ENCODE measurements around the gene KIAA1210. TPM values are rescaled to one million over a fixed set of nuclear protein-coding genes. Genes with fewer than 3 reads are reported as not detected.

KIAA1210 gene
- total and polyA plus RNA-seq, 4 donors = not detected

GRCh38 chrX:119121341-119121740 lies 6.3 kb downstream of the KIAA1210 start (continued):
- TF ChIP-seq REST (IDR thresholded peaks at IDR 0.05) (no peak), SP1 (IDR thresholded peaks at IDR 0.05) (no peak), YY1 (IDR thresholded peaks at IDR 0.05) (no peak), FOXA1 (IDR thresholded peaks at IDR 0.05) (no peak), ATF3 (IDR thresholded peaks at IDR 0.05) (no peak), RAD21 (IDR thresholded peaks at IDR 0.05) (no peak), HNF4G (IDR thresholded peaks at IDR 0.05) (no peak), FOXA2 (IDR thresholded peaks at IDR 0.05) (no peak), GABPA (IDR thresholded peaks at IDR 0.05 in 1 of 2, conservative IDR thresholded peaks at IDR 0.05 in 1 of 2) (no peak)

- peak; percentile 37 for DNase-seq (ENCODE audit: low spot score)
- WGBS = 10% methylated on average over 6 of the region's 6 CpGs
- no peaks in the 10 kb centered on the region for H3K36me3 ChIP-seq (ENCODE audit: control insufficient read depth in 4 of 4, insufficient read depth in 3 of 4, low read depth in 1 of 4, low read length in 3 of 4)
- no peaks in the 10 kb centered on the region for H3K27me3 ChIP-seq (ENCODE audit: control insufficient read depth in 4 of 4, insufficient read depth in 4 of 4, low read length in 3 of 4)
- H3K9ac ChIP-seq (ENCODE audit: low read depth in 1 of 2, low read length in 2 of 2) = no peak overlapping the region
- TF ChIP-seq CTCF (IDR thresholded peaks at IDR 0.05; ENCODE audit: low read depth, low read length, missing input control) = peak; percentile 71
- TF ChIP-seq GABPA (IDR thresholded peaks at IDR 0.05 in 1 of 2, conservative IDR thresholded peaks at IDR 0.05 in 1 of 2) = no peak
- no peak for TF ChIP-seq FOXA1 (IDR thresholded peaks at IDR 0.05)
- TF ChIP-seq TAF1 (conservative IDR thresholded peaks at IDR 0.05) = no peak
- TF ChIP-seq RAD21 (IDR thresholded peaks at IDR 0.05) = peak; percentile 73 to 86
- TF ChIP-seq JUND (IDR thresholded peaks at IDR 0.05) = no peak
- no peak for TF ChIP-seq HNF4G (IDR thresholded peaks at IDR 0.05)
- H3K4me1 ChIP-seq (ENCODE audit: control insufficient read depth in 4 of 4, insufficient read depth in 4 of 4, low read length in 3 of 4) = no peaks in the 10 kb centered on the region
- H3K9me3 ChIP-seq (ENCODE audit: control insufficient read depth in 4 of 4, low read length in 3 of 4) = no peaks in the 10 kb centered on the region
- no peak overlapping the region for H3K27ac ChIP-seq (ENCODE audit: low read depth in 1 of 2, low read length in 2 of 2)
- no peak overlapping the region for H3K4me3 ChIP-seq (ENCODE audit: low read depth in 1 of 3, low read length in 3 of 3)
Observed at GRCh38 chrX:119118780-119119395, 8.7 kb downstream of the KIAA1210 start.

GRCh38 chrX:119107206-119107605 lies 20.4 kb downstream of the KIAA1210 start:
- no peak for TF ChIP-seq TAF1 (conservative IDR thresholded peaks at IDR 0.05)
- TF ChIP-seq JUND (IDR thresholded peaks at IDR 0.05) = no peak
- no peak for TF ChIP-seq ZBTB33 (IDR thresholded peaks at IDR 0.05)
- no peak for TF ChIP-seq SP1 (IDR thresholded peaks at IDR 0.05)
- TF ChIP-seq REST (IDR thresholded peaks at IDR 0.05) = no peak
- no peak for TF ChIP-seq ATF3 (IDR thresholded peaks at IDR 0.05)
- TF ChIP-seq MAX (IDR thresholded peaks at IDR 0.05) = no peak
- no peak for TF ChIP-seq YY1 (IDR thresholded peaks at IDR 0.05)
- TF ChIP-seq FOXA2 (IDR thresholded peaks at IDR 0.05) = no peak
- no peak for TF ChIP-seq HNF4G (IDR thresholded peaks at IDR 0.05)
- Histone ChIP-seq H3K4me3 (ENCODE audit: low read depth in 1 of 3, low read length in 3 of 3) (no peak overlapping the region), H3K9ac (ENCODE audit: low read depth in 1 of 2, low read length in 2 of 2) (no peak overlapping the region), H3K9me3 (ENCODE audit: control insufficient read depth in 4 of 4, low read length in 3 of 4) (no peaks in the 10 kb centered on the region), H3K4me1 (ENCODE audit: control insufficient read depth in 4 of 4, insufficient read depth in 4 of 4, low read length in 3 of 4) (no peaks in the 10 kb centered on the region), H3K27ac (ENCODE audit: low read depth in 1 of 2, low read length in 2 of 2) (no peak overlapping the region), H3K27me3 (ENCODE audit: control insufficient read depth in 4 of 4, insufficient read depth in 4 of 4, low read length in 3 of 4) (peaks cover 0 to 4% (median 0%) of the 10 kb centered on the region in 4 donors), H3K36me3 (ENCODE audit: control insufficient read depth in 4 of 4, insufficient read depth in 3 of 4, low read depth in 1 of 4, low read length in 3 of 4) (no peaks in the 10 kb centered on the region)
- DNase-seq (ENCODE audit: low spot score) = no peak
